Globus pallidus (tissue), 1 donor: Measurements from ENCODE around the gene CEMIP2.
"Not testable (repeated sequence)": the region's sequence is repeated elsewhere in the genome, so short reads cannot be mapped to it uniquely, and the experiment has no call there.

Experiments used
- DNase-seq: peaks from one replicate; pipeline ENCODE4 v3.0.0-alpha.2; 2015; ENCODE audit warnings: low spot score

CEMIP2 gene, protein sequence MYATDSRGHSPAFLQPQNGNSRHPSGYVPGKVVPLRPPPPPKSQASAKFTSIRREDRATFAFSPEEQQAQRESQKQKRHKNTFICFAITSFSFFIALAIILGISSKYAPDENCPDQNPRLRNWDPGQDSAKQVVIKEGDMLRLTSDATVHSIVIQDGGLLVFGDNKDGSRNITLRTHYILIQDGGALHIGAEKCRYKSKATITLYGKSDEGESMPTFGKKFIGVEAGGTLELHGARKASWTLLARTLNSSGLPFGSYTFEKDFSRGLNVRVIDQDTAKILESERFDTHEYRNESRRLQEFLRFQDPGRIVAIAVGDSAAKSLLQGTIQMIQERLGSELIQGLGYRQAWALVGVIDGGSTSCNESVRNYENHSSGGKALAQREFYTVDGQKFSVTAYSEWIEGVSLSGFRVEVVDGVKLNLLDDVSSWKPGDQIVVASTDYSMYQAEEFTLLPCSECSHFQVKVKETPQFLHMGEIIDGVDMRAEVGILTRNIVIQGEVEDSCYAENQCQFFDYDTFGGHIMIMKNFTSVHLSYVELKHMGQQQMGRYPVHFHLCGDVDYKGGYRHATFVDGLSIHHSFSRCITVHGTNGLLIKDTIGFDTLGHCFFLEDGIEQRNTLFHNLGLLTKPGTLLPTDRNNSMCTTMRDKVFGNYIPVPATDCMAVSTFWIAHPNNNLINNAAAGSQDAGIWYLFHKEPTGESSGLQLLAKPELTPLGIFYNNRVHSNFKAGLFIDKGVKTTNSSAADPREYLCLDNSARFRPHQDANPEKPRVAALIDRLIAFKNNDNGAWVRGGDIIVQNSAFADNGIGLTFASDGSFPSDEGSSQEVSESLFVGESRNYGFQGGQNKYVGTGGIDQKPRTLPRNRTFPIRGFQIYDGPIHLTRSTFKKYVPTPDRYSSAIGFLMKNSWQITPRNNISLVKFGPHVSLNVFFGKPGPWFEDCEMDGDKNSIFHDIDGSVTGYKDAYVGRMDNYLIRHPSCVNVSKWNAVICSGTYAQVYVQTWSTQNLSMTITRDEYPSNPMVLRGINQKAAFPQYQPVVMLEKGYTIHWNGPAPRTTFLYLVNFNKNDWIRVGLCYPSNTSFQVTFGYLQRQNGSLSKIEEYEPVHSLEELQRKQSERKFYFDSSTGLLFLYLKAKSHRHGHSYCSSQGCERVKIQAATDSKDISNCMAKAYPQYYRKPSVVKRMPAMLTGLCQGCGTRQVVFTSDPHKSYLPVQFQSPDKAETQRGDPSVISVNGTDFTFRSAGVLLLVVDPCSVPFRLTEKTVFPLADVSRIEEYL (N-terminal part only)

DNA sequence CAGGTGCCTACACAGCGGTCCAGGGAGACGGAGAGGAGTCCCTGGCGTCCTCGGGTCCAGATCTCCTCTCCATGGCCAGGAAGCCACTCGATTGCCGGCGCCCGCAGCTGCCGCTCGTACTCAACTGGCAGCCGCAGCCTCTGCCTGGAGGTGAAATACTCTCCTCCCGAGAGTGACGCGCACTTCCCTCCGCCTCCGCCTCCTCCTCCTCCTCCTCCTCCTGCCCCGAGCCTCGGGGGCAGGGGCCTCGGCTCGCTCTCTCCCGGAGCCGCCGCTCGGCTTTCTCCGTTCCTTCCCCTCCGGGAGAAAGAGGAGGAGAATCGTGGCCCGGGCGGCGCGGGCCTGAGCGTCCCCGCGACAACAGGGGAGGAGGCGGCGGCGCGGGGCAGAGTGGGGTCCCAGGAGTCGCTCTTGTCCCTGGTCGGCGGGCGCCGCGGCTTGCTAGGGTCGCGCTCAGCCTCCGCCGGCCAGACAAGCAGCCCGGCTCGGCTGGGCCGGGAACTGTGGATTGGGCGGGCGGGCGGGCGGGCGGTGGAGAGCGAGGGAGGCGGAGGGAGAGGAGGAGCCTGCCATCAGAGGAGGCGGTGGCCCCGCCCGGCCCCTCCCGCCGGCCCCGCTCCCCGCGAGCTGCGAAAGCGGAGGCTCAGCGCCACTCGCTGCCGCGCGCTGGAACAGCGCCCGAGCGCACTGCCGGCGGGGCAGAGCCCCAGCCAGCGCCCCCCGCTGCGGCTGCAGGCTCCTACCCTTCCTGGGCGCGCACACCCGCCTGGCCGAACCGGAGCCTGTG is at the start of gene CEMIP2:
CEMIP2 (minus strand) TSS at position 126 of the 787 bp plus-strand sequence. CDS start 18,140 bp downstream, outside the sequence.
- DNase-seq, result peak; percentile 87

DNA sequence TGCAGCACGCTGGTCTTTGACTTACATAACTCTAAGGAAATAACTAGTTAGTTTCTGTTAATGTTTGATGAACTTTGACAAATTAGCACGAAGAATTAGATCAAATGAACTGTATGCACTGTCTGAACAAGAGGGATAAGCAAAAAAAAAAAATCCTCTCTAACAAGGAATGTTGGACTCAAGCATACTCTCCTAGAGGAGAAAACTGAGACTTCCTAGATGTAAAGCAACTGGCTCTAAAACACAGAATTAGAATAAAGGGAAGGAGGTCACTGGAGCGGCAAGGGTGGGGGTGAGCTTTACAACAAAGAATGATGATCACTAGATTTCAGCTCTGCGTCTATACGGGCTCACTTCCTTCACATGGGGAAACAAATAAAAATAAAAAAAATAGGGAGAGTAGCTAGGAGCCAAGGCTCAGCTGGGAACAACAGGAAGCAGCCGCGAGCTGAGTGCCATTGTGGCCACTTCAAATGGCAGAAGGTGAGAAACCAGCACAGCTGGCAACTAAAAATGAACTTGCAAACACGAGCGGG is 48.7 kb upstream of the CEMIP2 start:
- no peak for DNase-seq

DNA sequence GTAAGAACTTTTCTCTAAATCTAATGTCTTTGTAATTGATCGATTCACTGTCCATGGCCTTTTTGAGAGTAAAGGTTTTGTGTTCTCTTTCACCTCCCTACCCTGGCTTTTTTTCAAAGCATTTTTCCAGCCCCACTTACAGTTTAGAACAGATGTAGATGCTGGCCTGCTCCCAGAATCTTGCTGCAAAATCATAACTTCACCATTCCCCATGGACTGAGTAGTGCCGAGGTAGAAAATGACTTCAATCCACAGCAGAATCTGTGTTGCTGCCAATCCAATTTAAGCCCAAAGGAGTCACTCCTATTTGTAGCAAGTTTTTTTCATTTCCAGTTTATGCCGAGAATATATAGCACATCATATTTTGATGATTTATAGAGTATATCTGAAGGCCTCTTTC is 46.5 kb upstream of the CEMIP2 start:
- no peak for DNase-seq

DNA sequence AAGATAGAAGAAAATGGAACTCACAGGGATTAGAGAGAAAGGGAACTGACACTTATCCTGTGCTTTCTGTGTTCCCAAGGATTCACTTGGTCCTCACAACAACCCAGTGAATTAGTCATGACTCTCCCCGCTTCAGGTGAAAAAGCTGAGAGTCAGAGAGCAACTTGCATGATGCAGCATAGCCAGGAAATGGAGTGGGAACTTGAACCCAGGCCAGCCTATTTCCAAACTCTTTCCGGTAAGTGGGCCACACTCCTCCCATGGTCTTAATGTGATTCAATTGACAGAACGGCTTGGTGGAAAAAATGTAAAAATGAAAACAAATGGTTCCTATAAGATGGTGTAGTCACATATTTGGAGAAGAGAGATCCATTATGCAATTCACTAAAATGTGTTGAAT is 45.9 kb upstream of the CEMIP2 start:
- no peak for DNase-seq

DNA sequence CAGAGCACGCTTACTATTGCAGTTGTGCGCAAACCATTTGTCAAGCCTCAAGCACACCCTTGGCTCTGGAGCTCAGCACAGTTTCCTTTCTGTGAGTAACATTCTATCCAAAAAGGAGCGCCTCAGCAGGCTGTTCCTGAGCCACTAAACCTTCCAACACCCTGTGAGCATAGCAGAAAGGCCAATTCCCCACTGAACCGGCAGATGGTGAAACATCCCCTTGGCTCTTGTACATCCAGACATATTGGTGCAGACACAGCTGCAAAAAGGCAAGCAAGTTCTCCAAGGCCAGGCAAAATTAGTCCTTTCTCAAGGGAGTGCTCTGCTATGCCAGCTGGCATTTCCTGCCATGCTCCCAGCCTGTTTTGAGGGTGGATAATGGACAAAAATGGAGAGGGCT is 44.1 kb upstream of the CEMIP2 start:
- peak; percentile 88 for DNase-seq

DNA sequence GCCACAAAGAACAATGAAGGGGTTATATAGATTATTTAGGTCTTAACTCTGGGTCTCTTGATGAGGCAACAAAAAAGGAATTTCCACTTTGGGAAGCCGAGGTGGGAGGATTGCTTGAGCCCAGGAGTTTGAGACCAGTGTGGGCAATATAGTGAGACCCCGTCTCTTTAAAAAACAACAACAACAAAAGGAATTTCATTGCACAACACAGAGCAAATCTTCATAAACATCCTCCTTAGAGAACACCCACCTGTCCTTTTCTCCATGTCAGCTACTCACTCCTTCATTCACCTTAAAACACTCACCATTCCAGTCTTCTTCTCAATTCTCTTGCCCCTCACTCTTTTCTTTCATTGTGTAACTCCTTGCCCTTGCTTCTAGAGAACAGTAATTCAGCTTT is 39.8 kb upstream of the CEMIP2 start:
- no peak for DNase-seq

DNA sequence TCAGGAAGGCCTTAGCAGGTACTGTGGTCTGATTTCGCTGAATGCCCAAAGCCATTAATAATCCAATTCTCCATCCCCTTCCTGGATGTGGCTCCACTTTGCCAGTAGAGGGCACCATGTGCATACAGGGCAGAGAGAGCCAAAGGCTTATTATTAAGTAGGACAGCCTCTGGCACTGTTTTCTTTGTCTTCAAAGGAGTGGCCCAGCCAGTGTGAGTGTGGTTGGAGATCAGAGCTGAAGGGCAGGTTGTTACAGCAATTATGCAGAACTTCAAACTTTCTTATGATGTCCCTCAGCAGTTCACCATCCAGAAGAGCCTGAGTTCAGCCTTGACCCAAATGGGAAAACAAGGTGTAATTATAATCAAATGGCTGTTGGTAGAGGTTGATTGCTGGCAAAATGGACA is 38.6 kb upstream of the CEMIP2 start:
- peak; percentile 84 for DNase-seq

DNA sequence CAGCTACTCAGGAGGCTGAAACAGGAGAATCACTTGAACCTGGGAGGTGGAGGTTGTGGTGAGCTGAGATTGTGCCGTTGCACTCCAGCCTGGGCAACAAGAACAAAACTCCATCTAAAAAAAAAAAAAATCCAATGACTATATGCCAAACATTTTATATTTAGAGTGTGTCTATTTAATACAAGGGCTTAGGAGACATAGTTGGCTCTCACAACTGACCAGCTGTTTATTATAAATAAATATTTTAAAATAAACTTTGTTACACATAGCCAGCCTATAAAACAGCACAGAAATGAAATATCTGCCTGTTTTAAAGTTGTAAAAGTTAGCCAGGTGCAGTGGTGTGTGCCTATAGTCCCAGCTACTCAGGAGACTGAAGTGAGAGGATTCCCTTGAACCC is 36.8 kb upstream of the CEMIP2 start:
- not testable (repeated sequence) for DNase-seq

DNA sequence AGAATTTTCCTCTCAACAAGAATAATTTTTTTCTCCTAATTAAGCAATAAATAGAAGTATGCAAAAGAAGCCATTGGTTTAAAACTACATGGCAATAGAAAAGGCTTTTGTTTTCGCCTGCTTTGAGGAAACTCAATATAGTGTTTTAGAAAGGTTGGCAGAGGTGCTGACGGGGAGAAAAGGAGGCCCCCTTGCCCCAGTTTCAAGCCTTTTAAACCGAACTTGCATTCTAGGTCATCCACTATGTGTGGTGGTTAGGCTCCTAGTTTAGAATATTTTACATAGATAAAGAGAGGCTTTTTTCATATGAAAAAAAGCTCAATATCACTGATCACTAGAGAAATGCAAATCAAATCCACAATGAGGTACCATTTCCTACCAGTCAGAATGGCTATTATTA is 33.5 kb upstream of the CEMIP2 start:
- no peak for DNase-seq

DNA sequence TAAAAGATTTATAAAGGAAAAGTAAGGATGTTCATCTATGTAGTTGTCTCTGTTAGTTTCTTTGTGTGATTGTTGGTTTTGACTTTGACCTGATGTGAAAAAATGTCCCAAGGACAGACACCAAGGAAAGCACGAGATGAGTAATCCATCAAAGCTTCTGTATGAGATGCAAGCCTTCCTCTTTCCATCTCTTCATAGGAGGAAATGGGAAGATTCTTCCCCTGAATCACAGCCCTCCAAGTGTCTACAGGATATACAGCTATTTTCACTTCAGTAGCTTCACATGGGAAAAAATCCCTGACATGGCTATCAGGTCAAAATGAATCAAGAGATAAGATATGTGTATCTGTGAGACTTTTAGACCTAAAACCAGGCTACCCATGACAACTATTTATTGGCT is 29.0 kb upstream of the CEMIP2 start:
- DNase-seq, result no peak

DNA sequence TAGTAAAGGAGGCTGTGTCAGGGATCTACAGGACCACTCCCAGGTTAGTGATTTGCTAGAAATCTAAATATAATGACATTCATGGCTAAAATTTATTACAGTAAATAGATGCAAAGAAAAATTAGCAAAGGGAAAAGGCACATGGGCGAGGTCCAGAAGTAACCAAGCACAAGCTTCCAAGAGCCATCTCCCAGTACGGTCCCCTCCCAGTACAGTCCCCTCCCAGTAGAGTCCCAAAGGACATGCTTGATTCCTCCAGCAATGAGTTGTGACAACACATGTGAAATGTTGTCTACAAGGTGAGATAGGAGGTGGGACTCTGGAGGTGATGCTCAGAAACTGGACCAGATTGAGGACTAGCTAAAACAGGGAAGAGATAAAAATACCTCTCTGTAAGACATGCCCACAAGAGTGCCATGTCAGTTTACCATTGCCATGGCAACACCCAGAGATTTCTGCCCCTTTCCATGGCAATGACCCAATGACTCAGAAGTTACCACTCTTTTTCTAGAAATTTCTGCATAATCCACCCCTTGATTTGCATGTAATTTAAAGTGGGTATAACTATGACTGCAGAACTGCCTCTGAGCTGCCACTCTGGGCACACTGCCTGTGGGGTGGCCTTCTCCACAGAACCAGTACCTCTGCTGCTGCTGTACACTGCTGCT is 27.9 kb upstream of the CEMIP2 start:
- DNase-seq, result no peak

DNA sequence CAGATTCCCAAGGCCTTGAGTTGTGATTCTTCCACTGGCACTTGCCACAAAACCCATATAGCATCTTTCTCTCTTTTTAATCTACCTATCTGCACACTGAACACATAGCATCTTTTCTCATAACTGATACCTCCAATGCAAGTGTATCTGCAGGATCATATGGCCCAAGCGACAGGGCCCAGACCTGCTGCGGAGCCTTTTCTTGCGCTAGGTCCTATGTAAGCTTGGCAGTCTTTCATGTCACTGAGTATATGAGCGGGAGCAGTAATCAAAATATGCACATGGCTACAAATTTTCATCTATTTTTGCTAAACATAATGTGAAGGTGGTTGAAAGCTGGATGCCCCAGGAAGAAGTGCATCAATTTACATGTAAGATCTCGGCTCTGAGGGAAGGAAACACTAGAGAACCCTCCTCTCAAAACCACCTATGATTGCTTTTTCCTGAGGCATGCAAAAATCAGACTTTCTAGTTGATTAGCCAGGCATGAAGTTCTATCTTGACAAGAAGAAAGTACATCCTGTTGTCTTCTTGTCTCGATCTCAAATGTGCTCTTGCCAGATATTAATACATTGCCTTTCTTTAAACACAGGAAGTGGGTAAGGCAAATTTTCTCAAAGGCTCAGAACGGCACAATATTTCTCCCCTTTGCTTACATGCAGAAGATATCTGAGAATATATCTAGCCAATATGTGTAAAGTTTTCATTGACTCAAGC is 26.9 kb upstream of the CEMIP2 start:
- no peak for DNase-seq

DNA sequence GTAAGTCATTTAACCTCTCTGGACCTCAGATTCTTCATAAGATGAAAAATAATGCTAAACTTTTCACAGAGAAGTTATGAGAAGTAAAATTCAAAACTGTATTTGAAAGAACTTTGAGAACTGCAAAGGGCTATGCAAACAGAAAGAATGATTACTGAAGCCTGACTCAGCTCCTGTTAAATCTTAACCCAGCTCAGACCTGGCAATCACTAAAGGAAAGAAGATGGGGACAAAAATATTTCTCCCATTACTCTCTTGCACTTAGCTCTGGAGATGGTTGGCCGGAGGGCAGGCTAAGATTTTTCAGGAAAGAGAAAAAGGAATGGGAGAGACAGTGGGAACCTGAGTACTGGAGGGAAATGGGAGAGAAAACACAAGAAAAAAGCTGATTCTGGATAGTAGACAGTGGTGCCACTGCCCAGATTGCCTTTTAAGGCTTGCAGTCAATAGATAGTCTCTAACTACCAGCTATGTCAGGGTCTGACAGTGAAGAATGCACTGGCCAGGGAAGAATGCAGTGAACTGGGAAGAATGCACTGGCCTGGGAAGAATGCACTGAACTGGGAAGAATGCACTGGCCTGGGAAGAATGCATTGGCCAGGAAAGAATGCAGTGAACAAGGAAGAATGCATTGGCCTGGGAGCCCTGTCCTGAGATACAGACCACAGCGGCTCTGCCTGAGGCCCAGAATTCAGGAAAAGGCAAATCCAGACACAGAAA is 25.2 kb upstream of the CEMIP2 start:
- no peak for DNase-seq

DNA sequence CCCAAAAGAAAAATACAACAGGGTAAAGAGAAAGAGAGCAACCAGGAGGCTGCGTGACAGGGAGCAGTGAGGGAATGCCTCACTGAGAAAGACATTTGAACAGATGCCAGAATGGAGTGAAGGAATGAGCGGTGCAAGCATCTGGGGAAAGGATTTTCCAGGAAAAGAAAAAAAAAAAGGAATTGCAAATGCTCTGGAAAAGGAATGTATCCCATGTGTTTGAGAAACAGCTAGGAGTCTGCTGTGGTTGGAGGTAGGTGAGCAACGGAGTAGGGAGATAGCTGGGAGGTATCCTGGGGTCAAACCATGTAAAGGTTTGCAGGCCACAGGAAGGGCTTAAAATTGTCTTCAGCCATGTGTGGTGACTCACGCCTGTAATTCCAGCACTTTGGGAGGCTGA is 23.6 kb upstream of the CEMIP2 start:
- no peak for DNase-seq

DNA sequence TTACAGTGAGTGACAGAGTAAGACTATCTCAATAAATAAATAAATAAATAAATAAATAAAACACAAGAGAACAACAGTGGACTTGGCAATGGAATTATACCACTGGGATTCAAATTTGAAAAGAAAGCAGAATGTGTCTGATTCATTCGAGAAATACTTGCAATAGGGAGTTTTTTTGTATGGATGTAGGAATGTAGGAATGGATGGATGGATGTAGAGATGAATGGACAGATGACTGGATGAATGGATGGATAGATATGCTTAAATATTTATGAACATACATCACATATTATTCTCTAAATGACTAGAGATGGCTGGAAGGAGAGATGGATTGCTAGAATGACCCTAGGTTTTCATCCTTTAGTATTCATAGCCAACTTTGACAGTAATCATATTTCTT is 22.0 kb upstream of the CEMIP2 start:
- DNase-seq, result no peak

DNA sequence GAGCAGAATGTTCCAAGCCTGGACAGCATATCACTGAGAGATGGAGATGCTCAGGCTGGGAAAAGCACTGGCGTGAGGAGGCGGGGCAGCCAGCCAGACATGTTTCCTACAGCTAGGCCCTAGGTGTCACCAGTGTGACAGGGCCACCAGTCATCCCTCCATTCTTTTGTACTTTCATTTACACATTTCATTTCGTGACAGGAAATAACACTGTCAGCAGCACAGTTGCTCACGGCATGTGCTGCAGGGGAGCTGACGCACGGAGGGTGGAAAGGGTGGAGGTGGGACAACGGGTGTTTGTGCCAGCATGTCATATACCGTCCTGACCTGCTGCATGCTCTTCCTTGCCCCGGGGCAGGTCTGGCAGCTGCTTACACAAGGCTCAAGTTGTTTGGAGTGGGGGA is 14.8 kb upstream of the CEMIP2 start:
- DNase-seq, result no peak

DNA sequence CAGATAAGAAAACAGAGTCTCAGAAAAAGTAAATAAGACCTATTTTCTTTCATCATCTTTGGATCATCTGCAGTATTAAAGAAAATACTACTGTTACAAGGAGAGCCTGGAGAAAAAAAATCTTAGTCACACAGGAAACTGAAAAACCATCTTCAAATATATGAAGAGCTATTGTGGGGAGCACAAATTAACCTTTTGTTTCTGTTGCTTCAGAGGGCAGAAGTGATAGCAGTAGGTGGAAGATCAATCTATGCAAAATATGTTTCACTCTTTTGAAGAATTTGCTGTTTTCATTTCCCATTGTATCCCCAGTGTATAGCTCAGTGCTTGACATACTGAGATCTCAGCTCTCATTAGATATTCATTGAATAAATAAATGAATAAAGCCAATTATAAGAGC is 13.1 kb upstream of the CEMIP2 start:
- DNase-seq, result no peak

DNA sequence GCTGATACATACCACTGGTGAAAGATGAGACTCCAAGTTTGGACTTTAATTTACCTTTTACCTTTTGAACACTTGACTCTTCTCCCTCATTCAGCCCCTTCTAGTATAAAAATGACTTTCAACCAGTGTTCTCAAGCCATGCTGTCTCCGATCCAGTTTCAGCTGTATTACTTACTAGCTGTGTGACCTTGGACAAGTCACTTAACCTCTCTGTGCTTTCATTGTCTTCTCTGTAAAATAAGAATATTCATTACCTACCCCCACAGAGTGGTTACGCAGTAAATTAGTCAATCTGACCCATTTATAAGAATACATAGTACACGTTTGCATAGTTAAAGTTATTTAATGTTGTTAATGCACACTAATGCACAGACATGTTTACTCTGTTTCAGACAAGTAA is 12.6 kb upstream of the CEMIP2 start:
- no peak for DNase-seq

DNA sequence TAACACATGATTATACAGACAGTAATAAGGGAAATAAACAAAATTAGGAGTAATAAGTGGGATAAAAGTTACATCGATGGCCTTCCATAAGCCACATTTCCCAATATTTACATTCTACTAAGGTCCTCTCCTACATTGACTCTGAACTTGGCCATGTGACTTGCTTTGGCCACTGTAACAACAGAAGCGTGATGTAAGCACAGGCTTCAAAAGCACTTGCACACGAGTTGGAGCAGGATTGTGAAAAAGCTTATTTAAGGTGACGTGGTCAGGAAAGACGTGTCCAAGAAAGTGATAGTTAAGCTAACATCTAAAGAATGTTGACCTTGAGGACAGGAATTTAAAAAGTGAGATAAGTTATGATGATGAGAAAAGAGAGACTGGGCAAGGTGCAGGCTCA is 9.8 kb upstream of the CEMIP2 start:
- DNase-seq, result no peak
